Tibial nerve (tissue), 4 donors: Measurements from ENCODE around the gene NCAPG.

ENCODE experiments used
- EP300 ChIP-seq, 2 donors: sonication (generic); formaldehyde crosslinking; IDR thresholded peaks; one replicate each; pipeline ENCODE4 v1.6.1; 2017; ENCODE audit warnings: antibody characterized with exemption in 2 of 2, mild to moderate bottlenecking in 1 of 2
- POLR2A ChIP-seq, 2 donors: fragments of 450-650 bp; IDR thresholded peaks; one replicate each; pipeline ENCODE4 v1.6.1; 2017; ENCODE audit warnings: antibody characterized with exemption in 2 of 2, mild to moderate bottlenecking in 2 of 2, moderate library complexity in 2 of 2
- TF ChIP-seq, protein P1 (sequence below), 5 experiments: fragments of 200-600 bp in 3 of 5; fragments of 450-650 bp in 2 of 5; sonication (generic) in 3 of 5; IDR thresholded peaks; one replicate each; pipeline ENCODE4 v1.5.1; 2016 to 2019; ENCODE audit warnings: antibody characterized with exemption in 5 of 5, mild to moderate bottlenecking in 3 of 5, moderate library complexity in 2 of 5

- TF ChIP-seq, protein P1, sequence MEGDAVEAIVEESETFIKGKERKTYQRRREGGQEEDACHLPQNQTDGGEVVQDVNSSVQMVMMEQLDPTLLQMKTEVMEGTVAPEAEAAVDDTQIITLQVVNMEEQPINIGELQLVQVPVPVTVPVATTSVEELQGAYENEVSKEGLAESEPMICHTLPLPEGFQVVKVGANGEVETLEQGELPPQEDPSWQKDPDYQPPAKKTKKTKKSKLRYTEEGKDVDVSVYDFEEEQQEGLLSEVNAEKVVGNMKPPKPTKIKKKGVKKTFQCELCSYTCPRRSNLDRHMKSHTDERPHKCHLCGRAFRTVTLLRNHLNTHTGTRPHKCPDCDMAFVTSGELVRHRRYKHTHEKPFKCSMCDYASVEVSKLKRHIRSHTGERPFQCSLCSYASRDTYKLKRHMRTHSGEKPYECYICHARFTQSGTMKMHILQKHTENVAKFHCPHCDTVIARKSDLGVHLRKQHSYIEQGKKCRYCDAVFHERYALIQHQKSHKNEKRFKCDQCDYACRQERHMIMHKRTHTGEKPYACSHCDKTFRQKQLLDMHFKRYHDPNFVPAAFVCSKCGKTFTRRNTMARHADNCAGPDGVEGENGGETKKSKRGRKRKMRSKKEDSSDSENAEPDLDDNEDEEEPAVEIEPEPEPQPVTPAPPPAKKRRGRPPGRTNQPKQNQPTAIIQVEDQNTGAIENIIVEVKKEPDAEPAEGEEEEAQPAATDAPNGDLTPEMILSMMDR (IDR thresholded peaks at IDR 0.05), result no peak
- TF ChIP-seq POLR2A (IDR thresholded peaks at IDR 0.05) (no peak), EP300 (IDR thresholded peaks at IDR 0.05) (no peak)
Observed at GRCh38 chr4:17797808-17798207, 13.0 kb upstream of the NCAPG start.
